ENCODE data around the gene SBK2. TPM values are rescaled to one million over a fixed set of nuclear protein-coding genes. Genes with fewer than 3 reads are reported as not detected.

The SBK2 gene
- total and polyA plus RNA-seq, 2 donors (not counting 3 experiments of a cell fraction or from before 2014, with no cell fraction given), result not detected

DNA sequence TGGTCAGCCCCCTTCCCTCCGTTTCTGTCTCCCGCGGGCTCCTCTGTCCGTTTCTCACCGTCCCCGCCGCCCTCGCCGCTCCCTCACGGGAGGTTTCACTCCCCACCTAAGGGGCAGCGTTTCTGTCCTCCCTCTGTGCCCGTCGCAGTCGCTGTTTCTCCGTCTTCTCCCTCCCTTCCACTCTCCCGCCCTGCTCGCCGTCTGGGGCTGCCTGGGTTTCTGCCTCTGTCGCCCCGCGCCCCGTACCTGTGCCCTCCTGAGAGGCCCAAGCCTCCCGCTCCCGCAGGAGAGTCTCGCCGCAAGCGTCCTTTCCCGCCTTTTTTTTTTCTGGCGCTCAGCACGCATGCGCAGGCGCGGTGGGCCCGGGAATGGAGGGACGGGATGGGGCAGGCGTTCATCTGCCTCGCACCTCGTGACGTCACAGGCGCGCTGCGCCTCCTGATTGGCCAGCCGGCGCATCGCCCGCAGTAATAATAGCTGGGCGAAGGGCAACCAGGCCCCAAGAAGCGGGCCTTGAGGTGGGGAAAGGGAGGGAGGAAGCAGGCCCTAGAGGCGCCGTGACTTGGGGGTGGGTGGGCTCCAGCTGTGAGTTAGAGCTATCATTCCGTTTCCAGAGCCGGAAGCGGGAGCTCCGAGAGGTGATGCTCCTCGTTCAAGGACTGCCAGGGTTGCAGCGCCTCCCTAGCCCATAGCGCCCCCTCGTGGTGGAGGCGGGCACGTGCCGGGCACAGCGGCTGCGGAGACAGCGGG, 33.3 kb downstream of the SBK2 start:
- DNase-seq (ENCODE audit: low read depth, low spot score), result peak; percentile 95
- H3K27ac ChIP-seq (ENCODE audit: insufficient read depth, low read depth, low read length), result no peak overlapping the region
- H4K20me1 ChIP-seq (replicated peaks; ENCODE audit: control insufficient read depth, extremely low read depth, insufficient read depth, low read length), result no peaks in the 10 kb centered on the region
- H3K9ac ChIP-seq (replicated peaks; ENCODE audit: extremely low read depth, insufficient read depth, low read length), result no peak overlapping the region
- H3K79me2 ChIP-seq (ENCODE audit: control insufficient read depth, insufficient read depth, low read length), result no peaks in the 10 kb centered on the region
- ChIA-PET CTCF (interaction anchor here (0.5 to 5.4 kb wide), 58 partner anchors 9 to 1944 kb away, joined by 3 to 298 read pairs (median 4); partner anchors contain the start of genes FIZ1, HSPBP1, ISOC2 and KMT5C), POLR2A (interaction anchor here (0.7 to 1.4 kb wide), 3 partner anchors 15 to 36 kb away, joined by 3 to 7 read pairs (median 5); partner anchors contain the start of gene ZNF628)
- intact Hi-C loops (cut with micrococcal nuclease), result loop anchor here (1.0 to 2.0 kb wide), 6 partner anchors 16 to 362 kb away; no protein-coding TSS in a partner anchor
- no peaks in the 10 kb centered on the region for H3K27me3 ChIP-seq (ENCODE audit: control insufficient read depth in 2 of 2, insufficient read depth in 2 of 2, low read length in 2 of 2)
- peak; percentile 87 for FAIRE-seq
- dilution Hi-C loops (cut with MboI; ENCODE audit: extremely low pct_ligation_motif_present, low sequenced_read_pairs), result no loop called here
- no peaks in the 10 kb centered on the region for H3K9me1 ChIP-seq (replicated peaks; ENCODE audit: control insufficient read depth, extremely low read depth, insufficient read depth, low read length)
- TF ChIP-seq JUN (IDR thresholded peaks at IDR 0.05; ENCODE audit: borderline replicate concordance, insufficient read depth, insufficient read length, low read depth), result no peak
- TF ChIP-seq, protein P1, sequence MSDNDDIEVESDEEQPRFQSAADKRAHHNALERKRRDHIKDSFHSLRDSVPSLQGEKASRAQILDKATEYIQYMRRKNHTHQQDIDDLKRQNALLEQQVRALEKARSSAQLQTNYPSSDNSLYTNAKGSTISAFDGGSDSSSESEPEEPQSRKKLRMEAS (IDR thresholded peaks at IDR 0.05; ENCODE audit: insufficient read depth, insufficient read length), result peak; percentile 83
- no peak for TF ChIP-seq GATA2 (IDR thresholded peaks at IDR 0.05; ENCODE audit: insufficient read depth, insufficient read length, low read depth, low read length)
- TF ChIP-seq, protein P2, sequence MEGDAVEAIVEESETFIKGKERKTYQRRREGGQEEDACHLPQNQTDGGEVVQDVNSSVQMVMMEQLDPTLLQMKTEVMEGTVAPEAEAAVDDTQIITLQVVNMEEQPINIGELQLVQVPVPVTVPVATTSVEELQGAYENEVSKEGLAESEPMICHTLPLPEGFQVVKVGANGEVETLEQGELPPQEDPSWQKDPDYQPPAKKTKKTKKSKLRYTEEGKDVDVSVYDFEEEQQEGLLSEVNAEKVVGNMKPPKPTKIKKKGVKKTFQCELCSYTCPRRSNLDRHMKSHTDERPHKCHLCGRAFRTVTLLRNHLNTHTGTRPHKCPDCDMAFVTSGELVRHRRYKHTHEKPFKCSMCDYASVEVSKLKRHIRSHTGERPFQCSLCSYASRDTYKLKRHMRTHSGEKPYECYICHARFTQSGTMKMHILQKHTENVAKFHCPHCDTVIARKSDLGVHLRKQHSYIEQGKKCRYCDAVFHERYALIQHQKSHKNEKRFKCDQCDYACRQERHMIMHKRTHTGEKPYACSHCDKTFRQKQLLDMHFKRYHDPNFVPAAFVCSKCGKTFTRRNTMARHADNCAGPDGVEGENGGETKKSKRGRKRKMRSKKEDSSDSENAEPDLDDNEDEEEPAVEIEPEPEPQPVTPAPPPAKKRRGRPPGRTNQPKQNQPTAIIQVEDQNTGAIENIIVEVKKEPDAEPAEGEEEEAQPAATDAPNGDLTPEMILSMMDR (IDR thresholded peaks at IDR 0.05; ENCODE audit: extremely low read depth in 1 of 2, insufficient read depth in 1 of 2, low read depth in 1 of 2, low read length in 2 of 2), result peak; percentile 96 to 98
- BruUV-seq (replicated peaks), result no TSS peak
- H3K36me3 ChIP-seq (ENCODE audit: control insufficient read depth in 2 of 2, extremely low read depth in 1 of 2, insufficient read depth in 2 of 2, low read length in 2 of 2), result no peaks in the 10 kb centered on the region
- no peaks in the 10 kb centered on the region for H3K4me1 ChIP-seq (ENCODE audit: control insufficient read depth, extremely low read depth, insufficient read depth, low read length)
- H3K4me2 ChIP-seq (ENCODE audit: insufficient read depth, low read length), result no peak overlapping the region
- H2AFZ ChIP-seq (ENCODE audit: low read depth, low read length), result peak overlapping the region; percentile 89
- peak overlapping the region in 1 of 3 experiments; percentile 26 for H3K4me3 ChIP-seq (replicated peaks in 1 of 3; ENCODE audit: insufficient read depth in 1 of 3, low read depth in 1 of 3, low read length in 3 of 3)
- no peaks in the 10 kb centered on the region for H3K9me3 ChIP-seq (replicated peaks; ENCODE audit: control insufficient read depth, insufficient read depth, low read length)

Measured in endothelial cell of umbilical vein (primary cell).